PC-3 (cell line): ENCODE results near the gene CTSA. TPM values are rescaled to one million over a fixed set of nuclear protein-coding genes. Genes with fewer than 3 reads are reported as not detected.

Source experiments
- ATAC-seq: fragments of 200-7000 bp; cut with Tn5 transposase; 2 replicates; pipeline ENCODE4 v1.9.1; 2020; ENCODE audit warnings: mild to moderate bottlenecking, moderate library complexity
- BruUV-seq: library from RNA; stranded (reverse); fragments of 400-500 nt; replicated peaks from 2 replicates; lab custom pipeline; 2021; lab: Mats Ljungman, UMichigan
- CTCF ChIA-PET: fragments of 300-600 bp; sonication (Branson Sonifier 250); formaldehyde crosslinking; loops from one replicate; lab custom pipeline; 2022; ENCODE audit warnings: antibody characterized with exemption; lab: Charles Lee
- POLR2A ChIA-PET: fragments of 300-600 bp; sonication (Branson Sonifier 250); formaldehyde crosslinking; loops from one replicate; lab custom pipeline; 2022; ENCODE audit warnings: antibody characterized with exemption; ENCODE audit not compliant: unreplicated experiment; lab: Charles Lee
- DNase-seq: peaks from one replicate; pipeline ENCODE4 v3.0.0-alpha.2; 2015
- H2AFZ ChIP-seq: fragments of 300-600 bp; sonication (generic); 2 replicates; pipeline ENCODE4 v1.6.0; 2016; ENCODE audit warnings: antibody characterized with exemption, low read length
- H3F3A ChIP-seq: fragments of 300-600 bp; sonication (generic); one replicate; pipeline ENCODE4 v1.6.0; 2017; ENCODE audit warnings: antibody characterized with exemption, low read length, control low read depth, mild to moderate bottlenecking; ENCODE audit not compliant: unreplicated experiment
- H3K27ac ChIP-seq: fragments of 300-600 bp; sonication (generic); 2 replicates; pipeline ENCODE4 v1.5.1; 2016; ENCODE audit warnings: mild to moderate bottlenecking, low read length
- H3K27me3 ChIP-seq: fragments of 300-600 bp; sonication (generic); 2 replicates; pipeline ENCODE4 v1.6.1; 2016; ENCODE audit warnings: low read length, mixed read lengths
- H3K36me3 ChIP-seq: fragments of 300-600 bp; sonication (generic); 2 replicates; pipeline ENCODE4 v1.6.1; 2016; ENCODE audit warnings: low read depth, mixed run types, low read length, mixed read lengths
- H3K4me1 ChIP-seq: fragments of 300-600 bp; sonication (generic); 2 replicates; pipeline ENCODE4 v1.5.1; 2016; ENCODE audit warnings: low read length; ENCODE audit not compliant: insufficient read depth
- H3K4me2 ChIP-seq: fragments of 300-600 bp; sonication (generic); 2 replicates; pipeline ENCODE4 v1.6.0; 2016; ENCODE audit warnings: low read length
- H3K4me3 ChIP-seq: fragments of 300-600 bp; sonication (generic); 2 replicates; pipeline ENCODE4 v1.5.1; 2016; ENCODE audit warnings: mild to moderate bottlenecking, low read length, mixed read lengths
- H3K79me2 ChIP-seq: fragments of 300-600 bp; sonication (generic); 2 replicates; pipeline ENCODE4 v1.6.1; 2017; ENCODE audit warnings: low read length, mixed read lengths
- H3K9ac ChIP-seq: fragments of 300-600 bp; sonication (generic); 2 replicates; pipeline ENCODE4 v1.6.0; 2016; ENCODE audit warnings: mild to moderate bottlenecking, low read length
- H3K9me2 ChIP-seq: fragments of 300-600 bp; sonication (generic); replicated peaks from 2 replicates; pipeline ENCODE4 v1.6.1; 2016; ENCODE audit warnings: mixed run types, low read length, mixed read lengths
- H3K9me3 ChIP-seq: fragments of 300-600 bp; sonication (generic); 2 replicates; pipeline ENCODE4 v1.6.1; 2016; ENCODE audit warnings: low read length, mixed read lengths
- H4K20me1 ChIP-seq: fragments of 300-600 bp; sonication (generic); 2 replicates; pipeline ENCODE4 v1.6.1; 2016; ENCODE audit warnings: low read length, mixed read lengths
- CTCF ChIP-seq: fragments of 300-600 bp; sonication (generic); conservative IDR thresholded peaks from 2 replicates; pipeline ENCODE4 v1.5.1; 2017; ENCODE audit warnings: antibody characterized with exemption, low read depth, mild to moderate bottlenecking, low read length
- EZH2 ChIP-seq: fragments of 300-600 bp; sonication (generic); IDR thresholded peaks from one replicate; pipeline ENCODE4 v1.6.1; 2017; ENCODE audit warnings: antibody characterized with exemption, mild to moderate bottlenecking, low read length; ENCODE audit not compliant: unreplicated experiment
- EZH2phosphoT487 ChIP-seq: fragments of 300-600 bp; sonication (generic); IDR thresholded peaks from 2 replicates; pipeline ENCODE4 v1.6.1; 2018; ENCODE audit warnings: mild to moderate bottlenecking, antibody characterized with exemption, low read length, borderline replicate concordance
- intact Hi-C: fragments of 100-400 bp; cut with micrococcal nuclease; formaldehyde crosslinking; loops from 2 replicates; pipeline ENCODE4 v1.9.0; 2023
- total RNA-seq: library from RNA; depleted of rRNA; stranded (reverse); fragments of >200 nt; gene quantifications from 2 replicates; pipeline ENCODE4 v1.2.3, GENCODE V29; 2014

Gene CTSA
- total RNA-seq, 1 experiment from 2014 or later: 129 TPM

GRCh38 chr20:45866454-45866853 is 24.7 kb upstream of the CTSA start:
- CTCF ChIA-PET: no interaction called here
- Histone ChIP-seq H3K27me3 (no peaks in the 10 kb centered on the region), H3K27ac (peak overlapping the region; percentile 85; the same call in 1 of the 2 replicates), H3K79me2 (no peaks in the 10 kb centered on the region), H3K4me3 (no peak overlapping the region), H3K9ac (no peak overlapping the region), H3K36me3 (no peaks in the 10 kb centered on the region), H4K20me1 (no peaks in the 10 kb centered on the region), H3F3A (peaks cover 2% of the 10 kb centered on the region), H3K9me3 (no peaks in the 10 kb centered on the region), H3K4me2 (no peak overlapping the region), H3K4me1 (peaks cover 18% of the 10 kb centered on the region), H3K9me2 (no peaks in the 10 kb centered on the region), H2AFZ (no peak overlapping the region)
- no TSS peak for BruUV-seq
- DNase-seq (no peak), ATAC-seq (no peak)
- TF ChIP-seq EZH2 (no peak), EZH2phosphoT487 (no peak), CTCF (no peak)
- POLR2A ChIA-PET: no interaction called here
- intact Hi-C loops: no loop called here

GRCh38 chr20:45867136-45867818 is 23.9 kb upstream of the CTSA start:
- Histone ChIP-seq H3K9me2 (no peaks in the 10 kb centered on the region), H3K4me3 (peak overlapping the region; percentile 8), H3F3A (peaks cover 2% of the 10 kb centered on the region), H3K9me3 (no peaks in the 10 kb centered on the region), H3K27ac (peak overlapping the region; percentile 85), H3K79me2 (no peaks in the 10 kb centered on the region), H4K20me1 (no peaks in the 10 kb centered on the region), H3K27me3 (no peaks in the 10 kb centered on the region), H3K4me1 (peaks cover 22% of the 10 kb centered on the region), H2AFZ (peak overlapping the region; percentile 14; the same call in 1 of the 2 replicates), H3K9ac (peak overlapping the region; percentile 35), H3K36me3 (no peaks in the 10 kb centered on the region), H3K4me2 (peak overlapping the region; percentile 62)
- peak; percentile 29 for ATAC-seq
- POLR2A ChIA-PET: interaction anchor here (0.6 to 0.9 kb wide), 7 partner anchors 14 to 343 kb away, joined by 3 to 7 read pairs (median 5); partner anchors contain the start of gene ZSWIM1
- no peak for DNase-seq
- TSS peak; percentile 99 for BruUV-seq
- TF ChIP-seq EZH2phosphoT487 (no peak), EZH2 (no peak), CTCF (no peak)
- CTCF ChIA-PET: interaction anchor here (0.6 kb wide), 1 partner anchor 69 kb away, joined by 3 read pairs; no protein-coding TSS in a partner anchor
- intact Hi-C loops: loop anchor here (1.0 kb wide), 1 partner anchor 31 kb away; no protein-coding TSS in a partner anchor

GRCh38 chr20:45867819-45868176 is 23.3 kb upstream of the CTSA start:
- Histone ChIP-seq H3K4me1 (peaks cover 28% of the 10 kb centered on the region), H2AFZ (peak overlapping the region; percentile 14; the same call in 1 of the 2 replicates), H3K9me2 (no peaks in the 10 kb centered on the region), H3K9me3 (no peaks in the 10 kb centered on the region), H3K36me3 (no peaks in the 10 kb centered on the region), H3K27me3 (no peaks in the 10 kb centered on the region), H3K79me2 (no peaks in the 10 kb centered on the region), H3K4me2 (peak overlapping the region; percentile 62), H3K27ac (peak overlapping the region; percentile 85), H3K9ac (peak overlapping the region; percentile 35), H3K4me3 (peak overlapping the region; percentile 8; the same call in 1 of the 2 replicates), H3F3A (peaks cover 2% of the 10 kb centered on the region), H4K20me1 (no peaks in the 10 kb centered on the region)
- ATAC-seq (peak; percentile 94), DNase-seq (peak; percentile 91)
- intact Hi-C loops: loop anchor here (1.0 kb wide), 1 partner anchor 31 kb away; no protein-coding TSS in a partner anchor
- CTCF ChIA-PET: interaction anchor here (0.6 kb wide), 1 partner anchor 68 kb away, joined by 3 read pairs; no protein-coding TSS in a partner anchor
- TF ChIP-seq CTCF (no peak), EZH2 (no peak), EZH2phosphoT487 (no peak)
- BruUV-seq: no TSS peak
- POLR2A ChIA-PET: interaction anchor here (0.6 to 0.9 kb wide), 7 partner anchors 13 to 343 kb away, joined by 3 to 7 read pairs (median 5); partner anchors contain the start of gene ZSWIM1
